ENCODE measurements around the gene ZNF785. TPM values are rescaled to one million over a fixed set of nuclear protein-coding genes. Genes with fewer than 3 reads are reported as not detected.

ZNF785 gene
- total and polyA plus RNA-seq, 2 donors (not counting 1 experiment from before 2014, with no cell fraction given) = 12.2 to 39.7 TPM

DNA sequence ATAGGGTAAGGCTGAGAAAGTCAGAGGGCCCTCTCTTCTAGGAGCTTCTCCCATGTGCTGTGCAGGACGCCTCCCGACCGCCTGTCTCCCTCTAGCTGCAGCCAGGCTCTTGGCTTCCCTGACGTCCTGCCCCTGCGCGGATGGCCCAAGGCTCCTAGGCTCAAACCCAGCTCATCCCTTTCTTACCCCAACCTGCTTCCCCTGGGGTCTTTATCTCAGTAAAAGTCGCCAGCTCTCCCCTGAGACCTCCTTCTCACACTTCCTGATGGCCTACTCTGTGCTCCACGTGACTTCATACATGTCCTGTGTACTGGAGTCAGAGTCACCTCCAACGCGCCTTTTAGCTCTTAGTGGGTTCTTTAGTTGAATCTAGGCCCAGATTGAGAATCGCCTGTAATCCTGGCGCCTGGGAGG lies 49.7 kb downstream of the ZNF785 start:
- Histone ChIP-seq H3K4me3 (ENCODE audit: control extremely low read depth in 1 of 5, extremely low read depth in 1 of 5, insufficient read depth in 1 of 5, low read depth in 2 of 5, low read length in 4 of 5) (peak overlapping the region; percentile 80 to 93 (median 88)), H3K27me3 (replicated peaks in 1 of 4; ENCODE audit: control extremely low read depth in 1 of 4, control insufficient read depth in 3 of 4, insufficient read depth in 4 of 4, low read length in 3 of 4) (no peaks in the 10 kb centered on the region), H4K20me1 (ENCODE audit: control insufficient read depth, insufficient read depth, low read length, poor library complexity, severe bottlenecking) (no peaks in the 10 kb centered on the region), H3K36me3 (replicated peaks in 1 of 2; ENCODE audit: control extremely low read depth in 1 of 2, control insufficient read depth in 1 of 2, extremely low read depth in 1 of 2, insufficient read depth in 2 of 2, low read length in 1 of 2) (peaks cover 0 to 9% of the 10 kb centered on the region in 2 experiments), H3K9me3 (ENCODE audit: control extremely low read depth in 1 of 3, control insufficient read depth in 2 of 3, insufficient read depth in 1 of 3, low read length in 2 of 3) (no peaks in the 10 kb centered on the region), H3K4me1 (ENCODE audit: control insufficient read depth in 2 of 2, insufficient read depth in 2 of 2, low read length in 2 of 2) (peaks cover 8 to 23% of the 10 kb centered on the region in 2 donors), H2AFZ (ENCODE audit: insufficient read depth, low read depth, low read length, poor library complexity, severe bottlenecking) (peak overlapping the region; percentile 82), H3K79me2 (ENCODE audit: control insufficient read depth, insufficient read depth, low read length) (peaks cover 47% of the 10 kb centered on the region), H3K27ac (ENCODE audit: low read length in 2 of 2) (peak overlapping the region; percentile 89 to 94), H3K4me2 (replicated peaks; ENCODE audit: low read depth, low read length, poor library complexity, severe bottlenecking) (peak overlapping the region; percentile 80), H3K9ac (ENCODE audit: low read length) (peak overlapping the region; percentile 79)
- ChIA-PET POLR2A (interaction anchor here (0.6 to 3.5 kb wide), 17 partner anchors 9 to 121 kb away, joined by 3 to 38 read pairs (median 4); partner anchors contain the start of genes DCTPP1, PRR14, ZNF689 and ZNF764), CTCF (interaction anchor here (0.7 to 4.0 kb wide), 33 partner anchors 9 to 165 kb away, joined by 3 to 55 read pairs (median 5); partner anchors contain the start of genes DCTPP1, PRR14, SEPHS2 and ZNF688)
- H3K27me3 Mint-ChIP-seq = no peaks in the 10 kb centered on the region
- H3K4me3 Mint-ChIP-seq = peak overlapping the region; percentile 98
- intact Hi-C loops (cut with micrococcal nuclease) = loop anchor here (1.0 to 2.0 kb wide), 9 partner anchors 8 to 163 kb away; partner anchors contain the start of genes DCTPP1, FBRS, ZNF764 and ZNF785
- WGBS (ENCODE audit: insufficient coverage) = 8% methylated on average over 8 of the region's 12 CpGs
- no peaks in the 10 kb centered on the region for H3K9me3 Mint-ChIP-seq (ENCODE audit: insufficient read depth)
- peaks cover 30% of the 10 kb centered on the region for H3K4me1 Mint-ChIP-seq
- ATAC-seq (ENCODE audit: low read depth) (peak; percentile 48), DNase-seq (peak; percentile 75)
- H3K27ac Mint-ChIP-seq = peak overlapping the region; percentile 94
- TF ChIP-seq EZH2 (IDR thresholded peaks at IDR 0.05; ENCODE audit: borderline replicate concordance, insufficient read depth, low read depth, low read length, poor library complexity, severe bottlenecking) = no peak
- TF ChIP-seq, protein P1, sequence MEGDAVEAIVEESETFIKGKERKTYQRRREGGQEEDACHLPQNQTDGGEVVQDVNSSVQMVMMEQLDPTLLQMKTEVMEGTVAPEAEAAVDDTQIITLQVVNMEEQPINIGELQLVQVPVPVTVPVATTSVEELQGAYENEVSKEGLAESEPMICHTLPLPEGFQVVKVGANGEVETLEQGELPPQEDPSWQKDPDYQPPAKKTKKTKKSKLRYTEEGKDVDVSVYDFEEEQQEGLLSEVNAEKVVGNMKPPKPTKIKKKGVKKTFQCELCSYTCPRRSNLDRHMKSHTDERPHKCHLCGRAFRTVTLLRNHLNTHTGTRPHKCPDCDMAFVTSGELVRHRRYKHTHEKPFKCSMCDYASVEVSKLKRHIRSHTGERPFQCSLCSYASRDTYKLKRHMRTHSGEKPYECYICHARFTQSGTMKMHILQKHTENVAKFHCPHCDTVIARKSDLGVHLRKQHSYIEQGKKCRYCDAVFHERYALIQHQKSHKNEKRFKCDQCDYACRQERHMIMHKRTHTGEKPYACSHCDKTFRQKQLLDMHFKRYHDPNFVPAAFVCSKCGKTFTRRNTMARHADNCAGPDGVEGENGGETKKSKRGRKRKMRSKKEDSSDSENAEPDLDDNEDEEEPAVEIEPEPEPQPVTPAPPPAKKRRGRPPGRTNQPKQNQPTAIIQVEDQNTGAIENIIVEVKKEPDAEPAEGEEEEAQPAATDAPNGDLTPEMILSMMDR (IDR thresholded peaks at IDR 0.05) = peak; percentile 54

Data from B cell (primary cell).